Nucleus accumbens (tissue), 56 donors: ENCODE data around the gene POLD3.
"Not testable (repeated sequence)": the region's sequence is repeated elsewhere in the genome, so short reads cannot be mapped to it uniquely, and the experiment has no call there.

Source experiments
- DNase-seq, 56 donors: peaks; one replicate each; lab custom pipeline; 2025; lab: John Stamatoyannopoulos, UW

Gene POLD3

GRCh38 chr11:74634537-74634936 is 42.2 kb downstream of the POLD3 start:
- DNase-seq: peak in 4 of 56 donors; percentile 5 to 14 (median 6)

- DNase-seq: no peak
Observed at GRCh38 chr11:74636630-74637184, 44.3 kb downstream of the POLD3 start.

GRCh38 chr11:74637700-74638099 is 45.3 kb downstream of the POLD3 start:
- DNase-seq: no peak

GRCh38 chr11:74638869-74639268 is 46.5 kb downstream of the POLD3 start:
- no peak for DNase-seq

GRCh38 chr11:74639533-74639932 is 47.2 kb downstream of the POLD3 start:
- DNase-seq: no peak

- peak in 5 of 56 donors; percentile 21 to 48 (median 27) for DNase-seq
Observed at GRCh38 chr11:74641289-74641688, 48.9 kb downstream of the POLD3 start.

- DNase-seq: no peak
Observed at GRCh38 chr11:74641905-74642304, 49.5 kb downstream of the POLD3 start.

- no peak for DNase-seq
Observed at GRCh38 chr11:74642912-74643311, 50.5 kb downstream of the POLD3 start.

GRCh38 chr11:74644081-74644480 is 51.7 kb downstream of the POLD3 start:
- DNase-seq: no peak

- no peak for DNase-seq
Observed at GRCh38 chr11:74646215-74646614, 53.8 kb downstream of the POLD3 start.

GRCh38 chr11:74646954-74647353 is 54.6 kb downstream of the POLD3 start:
- DNase-seq: no peak

- DNase-seq: no peak
Observed at GRCh38 chr11:74647404-74647803, 55.0 kb downstream of the POLD3 start.

- DNase-seq: no peak
Observed at GRCh38 chr11:74647831-74648230, 55.4 kb downstream of the POLD3 start.

- no peak for DNase-seq
Observed at GRCh38 chr11:74648894-74649293, 56.5 kb downstream of the POLD3 start.

- DNase-seq: no peak
Observed at GRCh38 chr11:74650498-74650897, 58.1 kb downstream of the POLD3 start.

GRCh38 chr11:74654976-74655375 is 62.6 kb downstream of the POLD3 start:
- no peak for DNase-seq

GRCh38 chr11:74659124-74659523 is 66.7 kb downstream of the POLD3 start:
- DNase-seq: not testable (repeated sequence)

GRCh38 chr11:74662487-74663103 is 70.2 kb downstream of the POLD3 start:
- no peak for DNase-seq

GRCh38 chr11:74663315-74663714 is 70.9 kb downstream of the POLD3 start:
- no peak for DNase-seq

GRCh38 chr11:74669211-74670160 is 77.1 kb downstream of the POLD3 start:
- DNase-seq: no peak

GRCh38 chr11:74670171-74670570 is 77.8 kb downstream of the POLD3 start:
- no peak for DNase-seq
